ENCODE results near the gene LCN10.
"Not testable (repeated sequence)": the region's sequence is repeated elsewhere in the genome, so short reads cannot be mapped to it uniquely, and the experiment has no call there.

Gene LCN10

GRCh38 chr9:136707849-136708517, 34.8 kb downstream of the LCN10 start:
- H3K4me3 ChIP-seq (replicated peaks in 1 of 2; ENCODE audit: low read depth in 2 of 2, low read length in 2 of 2): no peak overlapping the region
- no peak for TF ChIP-seq CTCF (IDR thresholded peaks at IDR 0.05; ENCODE audit: low read depth, low read length)
- DNase-seq (ENCODE audit: low read depth in 2 of 2): no peak

- TF ChIP-seq CTCF (IDR thresholded peaks at IDR 0.05; ENCODE audit: low read depth, low read length): no peak
- no peak for DNase-seq (ENCODE audit: low read depth in 2 of 2)
- H3K4me3 ChIP-seq (replicated peaks in 1 of 2; ENCODE audit: low read depth in 2 of 2, low read length in 2 of 2): no peak overlapping the region
These were observed 35.7 kb downstream of the LCN10 start for GRCh38 chr9:136707011-136707410.

GRCh38 chr9:136705564-136705963, 37.2 kb downstream of the LCN10 start:
- no peak overlapping the region for H3K4me3 ChIP-seq (replicated peaks in 1 of 2; ENCODE audit: low read depth in 2 of 2, low read length in 2 of 2)
- no peak for TF ChIP-seq CTCF (IDR thresholded peaks at IDR 0.05; ENCODE audit: low read depth, low read length)
- DNase-seq (ENCODE audit: low read depth in 2 of 2): no peak

GRCh38 chr9:136704741-136705140, 38.0 kb downstream of the LCN10 start:
- not testable (repeated sequence) for DNase-seq (ENCODE audit: low read depth in 2 of 2); H3K4me3 ChIP-seq (replicated peaks in 1 of 2; ENCODE audit: low read depth in 2 of 2, low read length in 2 of 2)

- TF ChIP-seq CTCF (IDR thresholded peaks at IDR 0.05; ENCODE audit: low read depth, low read length): no peak
- DNase-seq (ENCODE audit: low read depth in 2 of 2): no peak
- no peak overlapping the region for H3K4me3 ChIP-seq (replicated peaks in 1 of 2; ENCODE audit: low read depth in 2 of 2, low read length in 2 of 2)
These were observed 39.4 kb downstream of the LCN10 start for GRCh38 chr9:136703276-136703860.

GRCh38 chr9:136701668-136702053, 41.1 kb downstream of the LCN10 start:
- no peak for TF ChIP-seq CTCF (IDR thresholded peaks at IDR 0.05; ENCODE audit: low read depth, low read length)
- no peak overlapping the region for H3K4me3 ChIP-seq (replicated peaks in 1 of 2; ENCODE audit: low read depth in 2 of 2, low read length in 2 of 2)
- DNase-seq (ENCODE audit: low read depth in 2 of 2): no peak

GRCh38 chr9:136700959-136701667, 41.6 kb downstream of the LCN10 start:
- no peak overlapping the region for H3K4me3 ChIP-seq (replicated peaks in 1 of 2; ENCODE audit: low read depth in 2 of 2, low read length in 2 of 2)
- no peak for TF ChIP-seq CTCF (IDR thresholded peaks at IDR 0.05; ENCODE audit: low read depth, low read length)
- no peak for DNase-seq (ENCODE audit: low read depth in 2 of 2)

All from cardiac fibroblast (primary cell).